ENCODE measurements around the gene FUT2.

Gene FUT2

GRCh38 chr19:48659768-48660167 lies 36.0 kb upstream of the FUT2 start:
- Histone ChIP-seq H3K36me3 (ENCODE audit: control insufficient read depth, insufficient read depth, low read length) (no peaks in the 10 kb centered on the region), H3K4me1 (ENCODE audit: control insufficient read depth, insufficient read depth, low read length) (no peaks in the 10 kb centered on the region), H3K27ac (ENCODE audit: low read depth, low read length) (no peak overlapping the region), H3K27me3 (ENCODE audit: control insufficient read depth, insufficient read depth, low read length) (no peaks in the 10 kb centered on the region), H3K9ac (ENCODE audit: low read depth, low read length) (no peak overlapping the region), H3K9me3 (ENCODE audit: control insufficient read depth, insufficient read depth, low read length) (peaks cover 4% of the 10 kb centered on the region; the same call in 1 of the 2 replicates), H3K4me3 (ENCODE audit: low read depth, low read length) (no peak overlapping the region)

GRCh38 chr19:48660852-48661710 lies 34.7 kb upstream of the FUT2 start:
- no peak overlapping the region for H3K27ac ChIP-seq (ENCODE audit: low read depth, low read length)

GRCh38 chr19:48661711-48662090 lies 34.1 kb upstream of the FUT2 start:
- H3K4me1 ChIP-seq (ENCODE audit: control insufficient read depth, insufficient read depth, low read length), result no peaks in the 10 kb centered on the region
- H3K27me3 ChIP-seq (ENCODE audit: control insufficient read depth, insufficient read depth, low read length), result no peaks in the 10 kb centered on the region
- H3K36me3 ChIP-seq (ENCODE audit: control insufficient read depth, insufficient read depth, low read length), result no peaks in the 10 kb centered on the region
- peaks cover 4% of the 10 kb centered on the region; the same call in 1 of the 2 replicates for H3K9me3 ChIP-seq (ENCODE audit: control insufficient read depth, insufficient read depth, low read length)
- no peak overlapping the region for H3K9ac ChIP-seq (ENCODE audit: low read depth, low read length)
- H3K4me3 ChIP-seq (ENCODE audit: low read depth, low read length), result no peak overlapping the region
- H3K27ac ChIP-seq (ENCODE audit: low read depth, low read length), result no peak overlapping the region

More at GRCh38 chr19:48660852-48661710, 34.7 kb upstream of the FUT2 start:
- H3K9me3 ChIP-seq (ENCODE audit: control insufficient read depth, insufficient read depth, low read length), result peaks cover 4% of the 10 kb centered on the region; the same call in 1 of the 2 replicates
- H3K27me3 ChIP-seq (ENCODE audit: control insufficient read depth, insufficient read depth, low read length), result no peaks in the 10 kb centered on the region
- no peak overlapping the region for H3K9ac ChIP-seq (ENCODE audit: low read depth, low read length)
- no peaks in the 10 kb centered on the region for H3K36me3 ChIP-seq (ENCODE audit: control insufficient read depth, insufficient read depth, low read length)
- H3K4me1 ChIP-seq (ENCODE audit: control insufficient read depth, insufficient read depth, low read length), result no peaks in the 10 kb centered on the region
- H3K4me3 ChIP-seq (ENCODE audit: low read depth, low read length), result no peak overlapping the region

GRCh38 chr19:48663667-48664066 lies 32.1 kb upstream of the FUT2 start:
- H3K4me1 ChIP-seq (ENCODE audit: control insufficient read depth, insufficient read depth, low read length), result no peaks in the 10 kb centered on the region
- H3K9me3 ChIP-seq (ENCODE audit: control insufficient read depth, insufficient read depth, low read length), result peaks cover 4% of the 10 kb centered on the region; the same call in 1 of the 2 replicates
- H3K27ac ChIP-seq (ENCODE audit: low read depth, low read length), result no peak overlapping the region
- H3K9ac ChIP-seq (ENCODE audit: low read depth, low read length), result no peak overlapping the region
- no peak overlapping the region for H3K4me3 ChIP-seq (ENCODE audit: low read depth, low read length)
- no peaks in the 10 kb centered on the region for H3K36me3 ChIP-seq (ENCODE audit: control insufficient read depth, insufficient read depth, low read length)
- H3K27me3 ChIP-seq (ENCODE audit: control insufficient read depth, insufficient read depth, low read length), result no peaks in the 10 kb centered on the region

GRCh38 chr19:48664476-48664875 lies 31.3 kb upstream of the FUT2 start:
- Histone ChIP-seq H3K4me1 (ENCODE audit: control insufficient read depth, insufficient read depth, low read length) (no peaks in the 10 kb centered on the region), H3K4me3 (ENCODE audit: low read depth, low read length) (no peak overlapping the region), H3K9ac (ENCODE audit: low read depth, low read length) (no peak overlapping the region), H3K27me3 (ENCODE audit: control insufficient read depth, insufficient read depth, low read length) (no peaks in the 10 kb centered on the region), H3K36me3 (ENCODE audit: control insufficient read depth, insufficient read depth, low read length) (no peaks in the 10 kb centered on the region), H3K27ac (ENCODE audit: low read depth, low read length) (no peak overlapping the region), H3K9me3 (ENCODE audit: control insufficient read depth, insufficient read depth, low read length) (peaks cover 4% of the 10 kb centered on the region; the same call in 1 of the 2 replicates)

GRCh38 chr19:48665786-48666185 lies 30.0 kb upstream of the FUT2 start:
- Histone ChIP-seq H3K27me3 (ENCODE audit: control insufficient read depth, insufficient read depth, low read length) (no peaks in the 10 kb centered on the region), H3K9me3 (ENCODE audit: control insufficient read depth, insufficient read depth, low read length) (peaks cover 2% of the 10 kb centered on the region; the same call in 1 of the 2 replicates), H3K4me3 (ENCODE audit: low read depth, low read length) (no peak overlapping the region), H3K36me3 (ENCODE audit: control insufficient read depth, insufficient read depth, low read length) (no peaks in the 10 kb centered on the region), H3K4me1 (ENCODE audit: control insufficient read depth, insufficient read depth, low read length) (no peaks in the 10 kb centered on the region), H3K27ac (ENCODE audit: low read depth, low read length) (no peak overlapping the region), H3K9ac (ENCODE audit: low read depth, low read length) (no peak overlapping the region)

- Histone ChIP-seq H3K27ac (ENCODE audit: low read depth, low read length) (no peak overlapping the region), H3K4me1 (ENCODE audit: control insufficient read depth, insufficient read depth, low read length) (peaks cover 3% of the 10 kb centered on the region; the same call in 1 of the 2 replicates), H3K27me3 (ENCODE audit: control insufficient read depth, insufficient read depth, low read length) (no peaks in the 10 kb centered on the region), H3K9me3 (ENCODE audit: control insufficient read depth, insufficient read depth, low read length) (no peaks in the 10 kb centered on the region), H3K9ac (ENCODE audit: low read depth, low read length) (no peak overlapping the region), H3K36me3 (ENCODE audit: control insufficient read depth, insufficient read depth, low read length) (no peaks in the 10 kb centered on the region), H3K4me3 (ENCODE audit: low read depth, low read length) (no peak overlapping the region)
Observed at GRCh38 chr19:48668332-48668731, 27.4 kb upstream of the FUT2 start.

GRCh38 chr19:48668761-48669160 lies 27.0 kb upstream of the FUT2 start:
- Histone ChIP-seq H3K9me3 (ENCODE audit: control insufficient read depth, insufficient read depth, low read length) (no peaks in the 10 kb centered on the region), H3K27ac (ENCODE audit: low read depth, low read length) (no peak overlapping the region), H3K4me3 (ENCODE audit: low read depth, low read length) (no peak overlapping the region), H3K4me1 (ENCODE audit: control insufficient read depth, insufficient read depth, low read length) (peaks cover 7% of the 10 kb centered on the region), H3K36me3 (ENCODE audit: control insufficient read depth, insufficient read depth, low read length) (no peaks in the 10 kb centered on the region), H3K9ac (ENCODE audit: low read depth, low read length) (no peak overlapping the region), H3K27me3 (ENCODE audit: control insufficient read depth, insufficient read depth, low read length) (0 out of 2 replicates have a peak, but pooled peaks cover 3% of the 10 kb centered on the region)

GRCh38 chr19:48669903-48670668 lies 25.7 kb upstream of the FUT2 start:
- Histone ChIP-seq H3K36me3 (ENCODE audit: control insufficient read depth, insufficient read depth, low read length) (no peaks in the 10 kb centered on the region), H3K4me1 (ENCODE audit: control insufficient read depth, insufficient read depth, low read length) (peaks cover 20% of the 10 kb centered on the region), H3K9ac (ENCODE audit: low read depth, low read length) (no peak overlapping the region), H3K27me3 (ENCODE audit: control insufficient read depth, insufficient read depth, low read length) (0 out of 2 replicates have a peak, but pooled peaks cover 8% of the 10 kb centered on the region), H3K27ac (ENCODE audit: low read depth, low read length) (no peak overlapping the region), H3K4me3 (ENCODE audit: low read depth, low read length) (no peak overlapping the region), H3K9me3 (ENCODE audit: control insufficient read depth, insufficient read depth, low read length) (no peaks in the 10 kb centered on the region)

GRCh38 chr19:48670699-48671445 lies 24.9 kb upstream of the FUT2 start:
- Histone ChIP-seq H3K4me3 (ENCODE audit: low read depth, low read length) (no peak overlapping the region), H3K36me3 (ENCODE audit: control insufficient read depth, insufficient read depth, low read length) (no peaks in the 10 kb centered on the region), H3K9ac (ENCODE audit: low read depth, low read length) (no peak overlapping the region), H3K4me1 (ENCODE audit: control insufficient read depth, insufficient read depth, low read length) (peaks cover 22% of the 10 kb centered on the region), H3K27ac (ENCODE audit: low read depth, low read length) (no peak overlapping the region), H3K9me3 (ENCODE audit: control insufficient read depth, insufficient read depth, low read length) (no peaks in the 10 kb centered on the region), H3K27me3 (ENCODE audit: control insufficient read depth, insufficient read depth, low read length) (0 out of 2 replicates have a peak, but pooled peaks cover 8% of the 10 kb centered on the region)

All from HUES48 (cell line).